ENCODE measurements around the gene CDH12. TPM values are rescaled to one million over a fixed set of nuclear protein-coding genes. Genes with fewer than 3 reads are reported as not detected.

Gene CDH12
- polyA plus RNA-seq, 2 of the 4 experiments (the other 2 are of a cell fraction): 0.04 TPM; not detected in 1

DNA sequence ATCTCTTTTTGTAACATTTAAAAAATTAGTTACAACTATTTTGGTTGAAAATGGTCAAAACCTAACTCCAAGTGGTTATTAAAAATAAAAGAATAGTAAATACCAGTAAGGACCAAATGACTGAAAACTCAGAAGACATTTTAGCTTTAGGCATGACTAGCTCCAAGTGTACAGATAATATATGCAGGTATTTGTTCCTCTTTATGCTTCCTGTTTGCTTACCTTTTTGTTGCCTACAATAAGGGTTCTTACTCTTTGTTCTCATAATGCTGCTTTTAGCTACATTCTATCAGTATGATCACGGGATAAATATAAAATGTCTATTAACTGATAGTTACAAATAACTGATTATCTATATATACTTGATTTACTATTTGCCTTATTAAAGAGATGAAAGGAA, 259.6 kb downstream of the CDH12 start:
- no peak for DNase-seq (ENCODE audit: low read depth in 1 of 2, low spot score in 1 of 2)
- FAIRE-seq: no peak

DNA sequence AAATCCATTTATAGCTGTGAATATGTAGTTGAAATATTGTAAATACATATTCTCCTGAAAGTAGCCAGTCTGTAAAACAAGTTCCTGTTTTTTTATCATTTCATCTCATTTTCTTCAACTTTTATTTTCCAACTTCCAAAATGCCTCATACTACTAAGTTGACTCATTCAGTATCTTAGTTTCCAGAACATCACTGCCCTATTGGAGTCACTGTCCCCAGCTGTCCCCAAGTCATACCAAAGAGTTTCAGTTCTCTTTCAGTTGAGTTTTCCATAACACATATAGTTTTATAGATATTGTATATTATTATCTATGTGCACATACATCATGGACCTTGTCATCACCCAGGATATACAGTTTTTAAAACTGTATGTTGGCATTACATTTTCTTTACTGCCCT, 261.7 kb downstream of the CDH12 start:
- FAIRE-seq (no peak), DNase-seq (ENCODE audit: low read depth in 1 of 2, low spot score in 1 of 2) (no peak), ATAC-seq (no peak)
- Histone ChIP-seq H3K9me3 (no peaks in the 10 kb centered on the region; the same call in 2 of the 3 replicates), H3K27ac (no peak overlapping the region), H3K4me2 (no peak overlapping the region), H3K4me1 (no peaks in the 10 kb centered on the region), H3K4me3 (no peak overlapping the region)
- CTCF ChIA-PET: no interaction called here
- no peak for TF ChIP-seq HOXB13 (CRISPR knock-in tag; IDR thresholded peaks at IDR 0.05; ENCODE audit: low read depth)
- no peak for TF ChIP-seq HOXA7 (CRISPR knock-in tag; IDR thresholded peaks at IDR 0.05)
- TF ChIP-seq CHD2 (IDR thresholded peaks at IDR 0.05; ENCODE audit: low read length, partially characterized antibody): no peak
- no peak for TF ChIP-seq ATOH8 (CRISPR knock-in tag; IDR thresholded peaks at IDR 0.05; ENCODE audit: low read depth)
- TF ChIP-seq, protein P1, sequence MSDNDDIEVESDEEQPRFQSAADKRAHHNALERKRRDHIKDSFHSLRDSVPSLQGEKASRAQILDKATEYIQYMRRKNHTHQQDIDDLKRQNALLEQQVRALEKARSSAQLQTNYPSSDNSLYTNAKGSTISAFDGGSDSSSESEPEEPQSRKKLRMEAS (IDR thresholded peaks at IDR 0.05): no peak
- TF ChIP-seq MAZ (IDR thresholded peaks at IDR 0.05; ENCODE audit: borderline replicate concordance, low read depth, low read length): no peak
- TF ChIP-seq BCL3 (IDR thresholded peaks at IDR 0.05): no peak
- no peak for TF ChIP-seq RFX5 (IDR thresholded peaks at IDR 0.05)
- TF ChIP-seq NR3C1 (IDR thresholded peaks at IDR 0.05): no peak
- no peak for TF ChIP-seq CHD4 (IDR thresholded peaks at IDR 0.05; ENCODE audit: borderline replicate concordance)
- POLR2A ChIA-PET: no interaction called here

More for the DNA sequence above, 259.6 kb downstream of the CDH12 start:
- ChIA-PET POLR2A (no interaction called here), CTCF (no interaction called here)
- Histone ChIP-seq H3K9me3 (no peaks in the 10 kb centered on the region), H3K27ac (no peak overlapping the region), H3K4me2 (no peak overlapping the region), H3K4me3 (no peak overlapping the region), H3K4me1 (no peaks in the 10 kb centered on the region)
- no peak for ATAC-seq
- TF ChIP-seq MAZ (IDR thresholded peaks at IDR 0.05; ENCODE audit: borderline replicate concordance, low read depth, low read length) (no peak), NFE2L2 (conservative IDR thresholded peaks at IDR 0.05; ENCODE audit: low read length) (no peak), HES2 (IDR thresholded peaks at IDR 0.05) (no peak), RNF2 (IDR thresholded peaks at IDR 0.05; ENCODE audit: borderline replicate concordance, low read depth) (no peak), KDM1A (IDR thresholded peaks at IDR 0.05; ENCODE audit: low read depth) (no peak), HOXA7 (CRISPR knock-in tag; IDR thresholded peaks at IDR 0.05) (no peak), CEBPB (IDR thresholded peaks at IDR 0.05) (no peak), ZNF302 (CRISPR knock-in tag; IDR thresholded peaks at IDR 0.05) (no peak), CHD4 (IDR thresholded peaks at IDR 0.05; ENCODE audit: borderline replicate concordance) (no peak), HEYL (CRISPR knock-in tag; IDR thresholded peaks at IDR 0.05) (no peak), POLR2AphosphoS2 (conservative IDR thresholded peaks at IDR 0.05; ENCODE audit: low read length) (no peak), EHF (CRISPR knock-in tag; IDR thresholded peaks at IDR 0.05) (no peak)
- 4% methylated on average over 1 of the region's 1 CpG for WGBS (ENCODE audit: missing lambda C conversion rate)

DNA sequence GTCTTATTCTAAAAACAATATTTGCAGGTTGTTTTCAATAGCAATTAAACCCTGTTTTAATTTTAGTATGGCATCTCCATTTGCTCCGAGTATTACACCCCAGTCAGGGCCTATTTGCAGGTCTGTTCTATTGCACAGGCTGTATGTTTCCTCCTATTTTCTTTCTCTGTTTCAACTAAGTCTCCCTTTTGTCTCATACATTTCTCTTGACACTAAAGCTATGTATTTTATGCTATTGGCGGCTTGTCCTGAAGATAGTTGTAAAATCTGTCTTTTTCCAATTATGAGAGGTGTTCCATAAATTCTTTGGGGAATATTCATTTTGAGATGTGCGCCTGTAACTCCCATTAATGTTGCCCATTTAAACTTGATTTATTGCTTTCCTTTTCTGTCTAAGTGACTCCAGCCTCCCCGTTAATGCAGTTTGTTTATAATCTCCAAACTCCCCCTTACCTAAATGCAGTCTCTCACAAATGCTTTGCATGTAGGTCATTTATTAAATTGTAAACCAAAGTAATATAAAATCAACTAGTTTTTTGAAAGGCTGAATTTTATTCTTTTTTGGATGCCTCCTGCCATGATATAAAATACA, 262.4 kb downstream of the CDH12 start:
- DNase-seq (ENCODE audit: low read depth in 1 of 2, low spot score in 1 of 2) (no peak), FAIRE-seq (no peak), ATAC-seq (no peak)
- Histone ChIP-seq H3K27ac (no peak overlapping the region), H3K4me2 (no peak overlapping the region), H3K4me3 (no peak overlapping the region), H3K9me3 (no peaks in the 10 kb centered on the region; the same call in 2 of the 3 replicates), H3K4me1 (no peaks in the 10 kb centered on the region)
- CTCF ChIA-PET: no interaction called here
- POLR2A ChIA-PET: no interaction called here
- WGBS (ENCODE audit: missing lambda C conversion rate): 19% methylated on average over 4 of the region's 4 CpGs
- TF ChIP-seq POLR2AphosphoS2 (conservative IDR thresholded peaks at IDR 0.05; ENCODE audit: low read length): no peak
- TF ChIP-seq HMGXB4 (CRISPR knock-in tag; IDR thresholded peaks at IDR 0.05; ENCODE audit: borderline replicate concordance): no peak
- TF ChIP-seq RAD21 (conservative IDR thresholded peaks at IDR 0.05 in 1 of 2, IDR thresholded peaks at IDR 0.05 in 1 of 2): no peak
- no peak for TF ChIP-seq BCL3 (IDR thresholded peaks at IDR 0.05)
- TF ChIP-seq CBX8 (IDR thresholded peaks at IDR 0.05): no peak
- no peak for TF ChIP-seq RARB (CRISPR knock-in tag; IDR thresholded peaks at IDR 0.05)
- TF ChIP-seq MAFK (IDR thresholded peaks at IDR 0.05; ENCODE audit: partially characterized antibody): no peak
- no peak for TF ChIP-seq E2F6 (IDR thresholded peaks at IDR 0.05; ENCODE audit: borderline replicate concordance, low read depth)
- TF ChIP-seq RFX5 (IDR thresholded peaks at IDR 0.05): no peak
- no peak for TF ChIP-seq HOXA7 (CRISPR knock-in tag; IDR thresholded peaks at IDR 0.05)
